ENCODE data around the gene SERF2.

Gene SERF2

GRCh38 chr15:43763819-43764446 is 28.2 kb upstream of the SERF2 start:
- TF ChIP-seq, protein P1, sequence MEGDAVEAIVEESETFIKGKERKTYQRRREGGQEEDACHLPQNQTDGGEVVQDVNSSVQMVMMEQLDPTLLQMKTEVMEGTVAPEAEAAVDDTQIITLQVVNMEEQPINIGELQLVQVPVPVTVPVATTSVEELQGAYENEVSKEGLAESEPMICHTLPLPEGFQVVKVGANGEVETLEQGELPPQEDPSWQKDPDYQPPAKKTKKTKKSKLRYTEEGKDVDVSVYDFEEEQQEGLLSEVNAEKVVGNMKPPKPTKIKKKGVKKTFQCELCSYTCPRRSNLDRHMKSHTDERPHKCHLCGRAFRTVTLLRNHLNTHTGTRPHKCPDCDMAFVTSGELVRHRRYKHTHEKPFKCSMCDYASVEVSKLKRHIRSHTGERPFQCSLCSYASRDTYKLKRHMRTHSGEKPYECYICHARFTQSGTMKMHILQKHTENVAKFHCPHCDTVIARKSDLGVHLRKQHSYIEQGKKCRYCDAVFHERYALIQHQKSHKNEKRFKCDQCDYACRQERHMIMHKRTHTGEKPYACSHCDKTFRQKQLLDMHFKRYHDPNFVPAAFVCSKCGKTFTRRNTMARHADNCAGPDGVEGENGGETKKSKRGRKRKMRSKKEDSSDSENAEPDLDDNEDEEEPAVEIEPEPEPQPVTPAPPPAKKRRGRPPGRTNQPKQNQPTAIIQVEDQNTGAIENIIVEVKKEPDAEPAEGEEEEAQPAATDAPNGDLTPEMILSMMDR (IDR thresholded peaks at IDR 0.05; ENCODE audit: insufficient read depth, low read depth, low read length, missing control alignments): no peak
- no peak for DNase-seq (ENCODE audit: low read depth)
- H3K4me3 ChIP-seq (ENCODE audit: low read depth, low read length): no peak overlapping the region

DNA sequence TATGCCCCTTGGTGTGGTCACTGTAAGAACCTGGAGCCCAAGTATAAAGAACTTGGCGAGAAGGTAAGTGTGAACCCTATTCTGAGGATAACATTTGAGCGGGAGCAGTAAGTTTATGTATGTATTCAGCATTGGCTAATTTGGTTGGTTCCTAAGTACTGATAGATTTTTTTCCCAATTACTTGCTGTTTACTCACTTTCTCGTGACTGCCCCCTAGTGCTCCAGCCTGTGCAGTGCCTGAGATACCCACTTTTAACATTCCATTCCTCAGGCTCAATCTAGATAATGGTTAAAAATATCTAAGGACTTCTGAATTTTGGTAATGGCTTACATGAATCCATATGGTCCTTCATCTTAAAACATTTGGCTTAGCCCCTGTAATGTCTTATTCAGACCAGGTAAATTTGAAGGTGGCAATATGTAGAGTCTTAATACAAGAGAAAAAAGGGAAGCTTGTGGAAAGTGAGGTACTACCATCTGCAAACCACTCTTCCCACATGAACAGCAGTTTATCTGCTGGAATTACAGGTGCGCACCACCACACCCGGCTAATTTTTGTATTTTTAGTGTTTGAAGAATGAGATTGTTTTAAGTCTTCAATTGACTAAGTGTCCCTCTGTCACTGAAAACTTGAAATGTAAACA is 22.4 kb upstream of the SERF2 start:
- TF ChIP-seq, protein P1 (IDR thresholded peaks at IDR 0.05; ENCODE audit: insufficient read depth, low read depth, low read length, missing control alignments): peak; percentile 80
- DNase-seq (ENCODE audit: low read depth): peak; percentile 68
- H3K4me3 ChIP-seq (ENCODE audit: low read depth, low read length): no peak overlapping the region

- TF ChIP-seq, protein P1 (IDR thresholded peaks at IDR 0.05; ENCODE audit: insufficient read depth, low read depth, low read length, missing control alignments): no peak
- DNase-seq (ENCODE audit: low read depth): no peak
- no peak overlapping the region for H3K4me3 ChIP-seq (ENCODE audit: low read depth, low read length)
These were observed 20.3 kb upstream of the SERF2 start for GRCh38 chr15:43771816-43772215.

- TF ChIP-seq, protein P1 (IDR thresholded peaks at IDR 0.05; ENCODE audit: insufficient read depth, low read depth, low read length, missing control alignments): no peak
- no peak for DNase-seq (ENCODE audit: low read depth)
- no peak overlapping the region for H3K4me3 ChIP-seq (ENCODE audit: low read depth, low read length)
These were observed 19.5 kb upstream of the SERF2 start for GRCh38 chr15:43772624-43773023.

DNA sequence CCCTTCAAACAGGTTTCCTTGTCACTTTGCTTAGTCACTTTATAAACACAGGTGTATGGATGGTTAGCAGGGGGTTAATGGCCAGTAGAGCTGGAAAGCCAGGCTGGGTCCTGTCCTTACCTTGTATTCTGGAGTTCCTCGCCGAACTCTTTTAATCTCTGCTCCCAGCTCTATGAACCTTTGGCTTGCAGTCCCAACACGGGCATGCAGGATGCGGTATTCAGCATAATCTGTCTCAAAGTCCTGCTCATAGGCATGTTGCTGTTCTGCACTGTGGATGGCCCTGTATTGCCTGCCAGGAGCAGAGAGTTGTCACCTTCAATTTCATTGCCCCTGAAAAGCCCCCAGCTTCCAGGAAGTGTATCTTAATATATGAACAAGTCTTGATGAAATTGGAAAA is 18.1 kb upstream of the SERF2 start:
- DNase-seq (ENCODE audit: low read depth): no peak
- TF ChIP-seq, protein P1 (IDR thresholded peaks at IDR 0.05; ENCODE audit: insufficient read depth, low read depth, low read length, missing control alignments): no peak
- H3K4me3 ChIP-seq (ENCODE audit: low read depth, low read length): no peak overlapping the region

GRCh38 chr15:43775411-43775965 is 16.6 kb upstream of the SERF2 start:
- no peak for DNase-seq (ENCODE audit: low read depth)
- TF ChIP-seq, protein P1 (IDR thresholded peaks at IDR 0.05; ENCODE audit: insufficient read depth, low read depth, low read length, missing control alignments): peak; percentile 14
- peak overlapping the region; percentile 70 for H3K4me3 ChIP-seq (ENCODE audit: low read depth, low read length)

All from GM12865 (cell line).